IMR-90 (cell line): Measurements from ENCODE around the gene PDZRN3. TPM values are rescaled to one million over a fixed set of nuclear protein-coding genes. Genes with fewer than 3 reads are reported as not detected.

ENCODE experiments used
- ATAC-seq: fragments of 200-7000 bp; cut with Tn5 transposase; 2 replicates; pipeline ENCODE4 v1.9.1; 2020; ENCODE audit warnings: low read depth, mild to moderate bottlenecking, moderate library complexity
- BruUV-seq: library from RNA; stranded (reverse); fragments of 400-500 nt; replicated peaks from 2 replicates; lab custom pipeline; 2021; lab: Mats Ljungman, UMichigan
- CTCF ChIA-PET: fragments of 300-600 bp; formaldehyde crosslinking; extraction: SDS; loops from one replicate; lab custom pipeline; 2021; ENCODE audit warnings: antibody characterized with exemption; lab: Yijun Ruan, JAX
- POLR2A ChIA-PET: fragments of 300-600 bp; sonication (Branson Sonifier 250); formaldehyde crosslinking; loops from one replicate; lab custom pipeline; 2022; ENCODE audit warnings: antibody characterized with exemption; ENCODE audit not compliant: unreplicated experiment; lab: Charles Lee
- DNase-seq: peaks from one replicate; pipeline ENCODE4 v3.0.0; 2013
- H2AFZ ChIP-seq: replicated peaks from 2 replicates; pipeline ENCODE3; 2013; ENCODE audit warnings: low read length, mild to moderate bottlenecking; ENCODE audit not compliant: poor library complexity
- H2AK5ac ChIP-seq: 2 replicates; pipeline ENCODE4 v1.6.1; 2013; ENCODE audit warnings: low read depth, low read length, inconsistent platforms
- H2AK9ac ChIP-seq: replicated peaks from 2 replicates; pipeline ENCODE3; 2013; ENCODE audit warnings: mild to moderate bottlenecking, low read depth, low read length, moderate library complexity; ENCODE audit not compliant: poor library complexity
- H2BK120ac ChIP-seq: 2 replicates; pipeline ENCODE4 v1.6.1; 2013; ENCODE audit warnings: low read depth, low read length, inconsistent platforms
- H2BK15ac ChIP-seq: 3 replicates; pipeline ENCODE4 v1.6.1; 2013; ENCODE audit warnings: low read depth, low read length, inconsistent platforms
- H2BK20ac ChIP-seq: 2 replicates; pipeline ENCODE4 v1.6.1; 2013; ENCODE audit warnings: low read depth, mild to moderate bottlenecking, inconsistent platforms, low read length, moderate library complexity
- H2BK5ac ChIP-seq: 2 replicates; pipeline ENCODE4 v1.6.1; 2013; ENCODE audit warnings: mild to moderate bottlenecking, low read depth, low read length, inconsistent platforms; ENCODE audit not compliant: poor library complexity, severe bottlenecking
- H3K14ac ChIP-seq: replicated peaks from 2 replicates; pipeline ENCODE4 v1.6.1; 2013; ENCODE audit warnings: low read depth, low read length, inconsistent platforms
- H3K18ac ChIP-seq: 2 replicates; pipeline ENCODE4 v1.6.1; 2013; ENCODE audit warnings: low read depth, low read length, control low read depth
- H3K23ac ChIP-seq: 2 replicates; pipeline ENCODE4 v1.6.1; 2013; ENCODE audit warnings: low read depth, low read length, inconsistent platforms
- H3K27ac ChIP-seq: 2 replicates; pipeline ENCODE4 v1.5.1; 2013; ENCODE audit warnings: mild to moderate bottlenecking, control low read depth, low read length; ENCODE audit not compliant: insufficient read depth
- H3K27me3 ChIP-seq: 2 replicates; pipeline ENCODE4 v1.6.1; 2013; ENCODE audit warnings: low read length; ENCODE audit not compliant: control insufficient read depth, insufficient read depth
- H3K36me3 ChIP-seq: 2 replicates; pipeline ENCODE4 v1.6.1; 2013; ENCODE audit warnings: low read length, mixed read lengths; ENCODE audit not compliant: control insufficient read depth, insufficient read depth
- H3K4ac ChIP-seq: 2 replicates; pipeline ENCODE4 v1.6.1; 2013; ENCODE audit warnings: low read depth, low read length, inconsistent platforms
- H3K4me1 ChIP-seq: 2 replicates; pipeline ENCODE4 v1.6.1; 2013; ENCODE audit warnings: low read length, mixed read lengths; ENCODE audit not compliant: control insufficient read depth, insufficient read depth
- H3K4me2 ChIP-seq: 2 replicates; pipeline ENCODE4 v1.6.1; 2013; ENCODE audit warnings: low read depth, mild to moderate bottlenecking, control low read depth, low read length, moderate library complexity
- H3K4me3 ChIP-seq: 2 replicates; pipeline ENCODE4 v1.5.1; 2013; ENCODE audit warnings: low read depth, mild to moderate bottlenecking, control low read depth, low read length, moderate library complexity; ENCODE audit not compliant: insufficient read depth
- H3K56ac ChIP-seq: 2 replicates; pipeline ENCODE4 v1.6.1; 2013; ENCODE audit warnings: low read length, inconsistent platforms; ENCODE audit not compliant: insufficient read depth; ENCODE audit errors: extremely low read depth
- H3K79me1 ChIP-seq, 2 experiments: 2 replicates each; pipeline ENCODE4 v1.6.1; 2013; ENCODE audit warnings: low read length in 2 of 2, inconsistent platforms in 1 of 2, low read depth in 1 of 2
- H3K9ac ChIP-seq: 2 replicates; pipeline ENCODE4 v1.6.1; 2013; ENCODE audit warnings: low read depth, low read length, control low read depth
- H3K9me1 ChIP-seq: 2 replicates; pipeline ENCODE4 v1.6.1; 2013; ENCODE audit warnings: low read length, inconsistent platforms; ENCODE audit not compliant: insufficient read depth
- H3K9me3 ChIP-seq: 2 replicates; pipeline ENCODE4 v1.6.1; 2013; ENCODE audit warnings: low read length; ENCODE audit not compliant: control insufficient read depth, insufficient read depth
- H4K20me1 ChIP-seq: 2 replicates; pipeline ENCODE4 v1.6.1; 2013; ENCODE audit warnings: low read length, inconsistent platforms; ENCODE audit not compliant: insufficient read depth
- H4K5ac ChIP-seq: 2 replicates; pipeline ENCODE4 v1.6.1; 2013; ENCODE audit warnings: mild to moderate bottlenecking, low read depth, low read length, control low read depth
- H4K8ac ChIP-seq, 2 experiments: 2 replicates each; pipeline ENCODE4 v1.6.1; 2013; ENCODE audit warnings: low read depth in 2 of 2, low read length in 2 of 2, control low read depth in 1 of 2, inconsistent platforms in 1 of 2
- H4K91ac ChIP-seq: 2 replicates; pipeline ENCODE4 v1.6.1; 2013; ENCODE audit warnings: low read depth, low read length, inconsistent platforms; ENCODE audit not compliant: insufficient read depth
- CEBPB ChIP-seq: IDR thresholded peaks from 2 replicates; pipeline ENCODE4 v1.6.1; 2012; ENCODE audit warnings: low read depth, low read length, improper control_type of control experiment
- NFE2L2 ChIP-seq: fragments of 150-350 bp; IDR thresholded peaks from 2 replicates; pipeline ENCODE4 v1.6.1; 2016; ENCODE audit warnings: low read depth, mild to moderate bottlenecking, low read length
- WGBS, 2 experiments: methylation state at CpG; one replicate each; pipeline versions ENCODE4 v1.1.5 to v1.1.7; 2013; ENCODE audit warnings: missing lambda C conversion rate in 2 of 2; ENCODE audit not compliant: insufficient read length in 1 of 2; ENCODE audit errors: extremely low coverage in 2 of 2; 5-methylcytosine and 5-hydroxymethylcytosine counted together
- dilution Hi-C: fragments of 300-500 bp; cut with HindIII; formaldehyde crosslinking; loops from one replicate; pipeline ENCODE4 v1.14.3; 2018; ENCODE audit warnings: low sequenced_read_pairs; ENCODE audit not compliant: unreplicated experiment
- in situ Hi-C: fragments of 300-500 bp; cut with MboI; formaldehyde crosslinking; loops from 3 replicates; pipeline ENCODE4 v1.14.3; 2019; ENCODE audit warnings: low sequenced_read_pairs, inconsistent platforms, mixed read lengths
- intact Hi-C: fragments of 100-400 bp; cut with micrococcal nuclease; formaldehyde crosslinking; loops from 2 replicates; pipeline ENCODE4 v1.10.0; 2022
- polyA plus RNA-seq, 3 experiments: library from polyadenylated mRNA; depleted of rRNA; stranded (reverse); fragments of >200 nt; gene quantifications; 2 replicates each; pipeline ENCODE4 v1.2.3, GENCODE V29; 2012; ENCODE audit warnings: low replicate concordance in 1 of 3
- total RNA-seq: library from RNA; depleted of rRNA; stranded (reverse); fragments of >200 nt; gene quantifications from 2 replicates; pipeline ENCODE4 v1.2.3, GENCODE V29; 2012

PDZRN3 gene
- total and polyA plus RNA-seq, 2 of the 4 experiments (the other 2 are of a cell fraction): 9.4 to 17.0 TPM

- no peak overlapping the region for H3K4ac ChIP-seq
- no peaks in the 10 kb centered on the region for H3K27me3 ChIP-seq
- H3K18ac ChIP-seq: no peak overlapping the region
- no peak overlapping the region for H2BK120ac ChIP-seq
- H2BK20ac ChIP-seq: no peak overlapping the region; the same call in 1 of the 2 replicates
- peaks cover 11% of the 10 kb centered on the region for H3K4me1 ChIP-seq
- POLR2A ChIA-PET: interaction anchor here (0.6 kb wide), 1 partner anchor 816 kb away, joined by 3 read pairs; no protein-coding TSS in a partner anchor
- no peak overlapping the region for H2BK5ac ChIP-seq
- peaks cover 0 to 16% of the 10 kb centered on the region in 2 experiments; a peak in 2 of 4 replicates for H3K79me1 ChIP-seq
- H4K91ac ChIP-seq: no peak overlapping the region
- H3K9me1 ChIP-seq: no peaks in the 10 kb centered on the region; the same call in 1 of the 2 replicates
- WGBS, 2 experiments: no CpG with 5 or more reads among the region's 3 CpGs
- no peak overlapping the region for H2AK9ac ChIP-seq
- H3K36me3 ChIP-seq: no peaks in the 10 kb centered on the region
- no TSS peak for BruUV-seq
- H2AFZ ChIP-seq: no peak overlapping the region
- CTCF ChIA-PET: interaction anchor here (0.6 to 1.1 kb wide), 4 partner anchors 20 to 411 kb away, joined by 3 read pairs; no protein-coding TSS in a partner anchor
- DNase-seq (peak; percentile 70), ATAC-seq (peak; percentile 62)
- H3K27ac ChIP-seq: no peak overlapping the region
- no peak overlapping the region for H3K23ac ChIP-seq
- no peak overlapping the region for H3K9ac ChIP-seq
- H4K20me1 ChIP-seq: peaks cover 13% of the 10 kb centered on the region; the same call in 1 of the 2 replicates
- H4K5ac ChIP-seq: no peak overlapping the region
- H3K56ac ChIP-seq: no peak overlapping the region; the same call in 1 of the 2 replicates
- dilution Hi-C loops (no loop called here), intact Hi-C loops (no loop called here), in situ Hi-C loops (no loop called here)
- no peak overlapping the region for H2AK5ac ChIP-seq
- no peak overlapping the region for H2BK15ac ChIP-seq
- no peak overlapping the region for H3K4me3 ChIP-seq
- H3K4me2 ChIP-seq: no peak overlapping the region
- H3K14ac ChIP-seq: no peak overlapping the region
- H3K9me3 ChIP-seq: no peaks in the 10 kb centered on the region
- TF ChIP-seq NFE2L2 (no peak), CEBPB (peak; percentile 51)
- H4K8ac ChIP-seq: no peak overlapping the region
These were observed 173.3 kb downstream of the PDZRN3 start for GRCh38 chr3:73451301-73451944.
